ENCODE measurements around the gene DHRS4. TPM values are rescaled to one million over a fixed set of nuclear protein-coding genes. Genes with fewer than 3 reads are reported as not detected.

DHRS4 gene
- total and polyA plus RNA-seq, 2 of the 13 experiments (the other 11 are each of a cell fraction or from before 2014, with no cell fraction given), result 23.9 to 45.1 TPM

DNA sequence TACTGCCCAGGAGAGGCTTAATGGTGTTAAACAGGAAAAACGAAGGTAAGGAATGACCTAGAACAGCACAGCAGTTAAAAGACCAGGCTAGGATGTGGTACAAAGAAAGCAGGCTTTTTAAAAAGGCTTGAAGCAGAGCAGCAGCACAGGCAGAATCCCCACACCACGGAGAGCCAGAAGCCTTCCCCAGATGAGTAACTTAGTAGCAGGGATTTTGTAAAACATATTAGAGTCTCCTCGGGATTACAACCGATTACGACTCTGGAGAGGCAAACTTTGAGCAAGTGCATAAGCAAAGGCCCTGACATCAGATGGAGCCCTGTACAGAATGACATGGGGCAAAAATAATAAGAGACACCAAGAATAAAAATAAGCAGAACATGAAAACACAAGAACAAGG, 37.1 kb upstream of the DHRS4 start:
- no peaks in the 10 kb centered on the region for H3K9me3 ChIP-seq (ENCODE audit: low read length)
- no peak overlapping the region for H3K27ac ChIP-seq (ENCODE audit: extremely low read length, insufficient read depth, low read length)
- no peak overlapping the region for H3K9ac ChIP-seq (ENCODE audit: insufficient read depth, low read depth, low read length)
- no peaks in the 10 kb centered on the region for H3K4me1 ChIP-seq (ENCODE audit: insufficient read depth, low read length)
- in situ Hi-C loops (cut with HindIII; ENCODE audit: extremely low pct_ligation_motif_present, low pct_unique_long_range_greater_than_20kb) (no loop called here), intact Hi-C loops (cut with micrococcal nuclease; ENCODE audit: unreplicated experiment) (no loop called here)
- H4K20me1 ChIP-seq (ENCODE audit: insufficient read depth, low read length), result no peaks in the 10 kb centered on the region
- H2AFZ ChIP-seq (ENCODE audit: low read length), result no peak overlapping the region
- WGBS (ENCODE audit: low lambda C conversion rate), result 36% methylated on average over 5 of the region's 5 CpGs
- DNase-seq (ENCODE audit: low spot score) (no peak), FAIRE-seq (no peak), ATAC-seq (no peak)
- no TSS peak for BruUV-seq (replicated peaks)
- ChIA-PET POLR2A (interaction anchor here (0.9 kb wide), 1 partner anchor 278 kb away, joined by 3 read pairs; no protein-coding TSS in a partner anchor), CTCF (ENCODE audit: low intra/inter-chr PET ratio, low total read pairs) (no interaction called here)
- TF ChIP-seq BORCS8-MEF2B (CRISPR knock-in tag; IDR thresholded peaks at IDR 0.05) (no peak), CCAR2 (optimal IDR thresholded peaks at IDR 0.05; ENCODE audit: low read depth, low read length) (no peak), ZMYM4 (CRISPR knock-in tag; IDR thresholded peaks at IDR 0.05) (no peak), ZNF749 (CRISPR knock-in tag; IDR thresholded peaks at IDR 0.05; ENCODE audit: borderline replicate concordance) (no peak), ZNF776 (CRISPR knock-in tag; IDR thresholded peaks at IDR 0.05) (no peak), ZNF235 (CRISPR knock-in tag; IDR thresholded peaks at IDR 0.05; ENCODE audit: borderline replicate concordance) (no peak), ZNF629 (CRISPR knock-in tag; conservative IDR thresholded peaks at IDR 0.05) (no peak)
- TF ChIP-seq, protein P1, sequence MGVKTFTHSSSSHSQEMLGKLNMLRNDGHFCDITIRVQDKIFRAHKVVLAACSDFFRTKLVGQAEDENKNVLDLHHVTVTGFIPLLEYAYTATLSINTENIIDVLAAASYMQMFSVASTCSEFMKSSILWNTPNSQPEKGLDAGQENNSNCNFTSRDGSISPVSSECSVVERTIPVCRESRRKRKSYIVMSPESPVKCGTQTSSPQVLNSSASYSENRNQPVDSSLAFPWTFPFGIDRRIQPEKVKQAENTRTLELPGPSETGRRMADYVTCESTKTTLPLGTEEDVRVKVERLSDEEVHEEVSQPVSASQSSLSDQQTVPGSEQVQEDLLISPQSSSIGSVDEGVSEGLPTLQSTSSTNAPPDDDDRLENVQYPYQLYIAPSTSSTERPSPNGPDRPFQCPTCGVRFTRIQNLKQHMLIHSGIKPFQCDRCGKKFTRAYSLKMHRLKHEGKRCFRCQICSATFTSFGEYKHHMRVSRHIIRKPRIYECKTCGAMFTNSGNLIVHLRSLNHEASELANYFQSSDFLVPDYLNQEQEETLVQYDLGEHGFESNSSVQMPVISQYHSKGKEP (CRISPR knock-in tag; IDR thresholded peaks at IDR 0.05), result no peak
- TF ChIP-seq, protein P2, sequence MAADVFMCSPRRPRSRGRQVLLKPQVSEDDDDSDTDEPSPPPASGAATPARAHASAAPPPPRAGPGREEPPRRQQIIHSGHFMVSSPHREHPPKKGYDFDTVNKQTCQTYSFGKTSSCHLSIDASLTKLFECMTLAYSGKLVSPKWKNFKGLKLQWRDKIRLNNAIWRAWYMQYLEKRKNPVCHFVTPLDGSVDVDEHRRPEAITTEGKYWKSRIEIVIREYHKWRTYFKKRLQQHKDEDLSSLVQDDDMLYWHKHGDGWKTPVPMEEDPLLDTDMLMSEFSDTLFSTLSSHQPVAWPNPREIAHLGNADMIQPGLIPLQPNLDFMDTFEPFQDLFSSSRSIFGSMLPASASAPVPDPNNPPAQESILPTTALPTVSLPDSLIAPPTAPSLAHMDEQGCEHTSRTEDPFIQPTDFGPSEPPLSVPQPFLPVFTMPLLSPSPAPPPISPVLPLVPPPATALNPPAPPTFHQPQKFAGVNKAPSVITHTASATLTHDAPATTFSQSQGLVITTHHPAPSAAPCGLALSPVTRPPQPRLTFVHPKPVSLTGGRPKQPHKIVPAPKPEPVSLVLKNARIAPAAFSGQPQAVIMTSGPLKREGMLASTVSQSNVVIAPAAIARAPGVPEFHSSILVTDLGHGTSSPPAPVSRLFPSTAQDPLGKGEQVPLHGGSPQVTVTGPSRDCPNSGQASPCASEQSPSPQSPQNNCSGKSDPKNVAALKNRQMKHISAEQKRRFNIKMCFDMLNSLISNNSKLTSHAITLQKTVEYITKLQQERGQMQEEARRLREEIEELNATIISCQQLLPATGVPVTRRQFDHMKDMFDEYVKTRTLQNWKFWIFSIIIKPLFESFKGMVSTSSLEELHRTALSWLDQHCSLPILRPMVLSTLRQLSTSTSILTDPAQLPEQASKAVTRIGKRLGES (CRISPR knock-in tag; IDR thresholded peaks at IDR 0.05; ENCODE audit: borderline replicate concordance), result no peak
- peaks cover 0 to 11% of the 10 kb centered on the region in 2 experiments; a peak in 1 of 5 replicates for H3K27me3 ChIP-seq (ENCODE audit: control insufficient read depth in 1 of 2, insufficient read depth in 2 of 2, low read length in 2 of 2)
- H3K36me3 ChIP-seq (replicated peaks in 1 of 2; ENCODE audit: control insufficient read depth in 1 of 2, insufficient read depth in 2 of 2, low read length in 2 of 2), result no peaks in the 10 kb centered on the region
- H3K4me2 ChIP-seq (ENCODE audit: low read depth, low read length), result no peak overlapping the region
- no peak overlapping the region for H3K4me3 ChIP-seq (replicated peaks in 1 of 3; ENCODE audit: insufficient read depth in 1 of 3, low read depth in 2 of 3, low read length in 3 of 3)
- H3K79me2 ChIP-seq (ENCODE audit: insufficient read depth, low read length), result no peaks in the 10 kb centered on the region
